Right ventricle myocardium superior (tissue), 1 donor: Measurements from ENCODE around the gene RARG. TPM values are rescaled to one million over a fixed set of nuclear protein-coding genes. Genes with fewer than 3 reads are reported as not detected.

Source experiments
- ATAC-seq: fragments of 200-7000 bp; cut with Tn5 transposase; one replicate; pipeline ENCODE4 v1.9.1; 2020; ENCODE audit warnings: mild to moderate bottlenecking; ENCODE audit not compliant: poor library complexity
- DNase-seq: peaks from one replicate; pipeline ENCODE4 v3.0.0-alpha.2; 2020
- intact Hi-C: fragments of 100-400 bp; cut with DNase I; formaldehyde crosslinking; loops from one replicate; pipeline ENCODE4 v1.11.2; 2022
- total RNA-seq: library from RNA; stranded (reverse); fragmentation: NEBNext Ultra II Directional; extraction: Animal tissue kit (Norgen Biotek cat#: 25700); gene quantifications from one replicate; pipeline ENCODE4 v1.2.1, GENCODE V29; 2021
- donor health status: DM: no; HTN: yes; CAD: no; lungs with severe emphysema.

RARG gene
- total RNA-seq, 1 donor from 2014 or later: 15.4 TPM

DNA sequence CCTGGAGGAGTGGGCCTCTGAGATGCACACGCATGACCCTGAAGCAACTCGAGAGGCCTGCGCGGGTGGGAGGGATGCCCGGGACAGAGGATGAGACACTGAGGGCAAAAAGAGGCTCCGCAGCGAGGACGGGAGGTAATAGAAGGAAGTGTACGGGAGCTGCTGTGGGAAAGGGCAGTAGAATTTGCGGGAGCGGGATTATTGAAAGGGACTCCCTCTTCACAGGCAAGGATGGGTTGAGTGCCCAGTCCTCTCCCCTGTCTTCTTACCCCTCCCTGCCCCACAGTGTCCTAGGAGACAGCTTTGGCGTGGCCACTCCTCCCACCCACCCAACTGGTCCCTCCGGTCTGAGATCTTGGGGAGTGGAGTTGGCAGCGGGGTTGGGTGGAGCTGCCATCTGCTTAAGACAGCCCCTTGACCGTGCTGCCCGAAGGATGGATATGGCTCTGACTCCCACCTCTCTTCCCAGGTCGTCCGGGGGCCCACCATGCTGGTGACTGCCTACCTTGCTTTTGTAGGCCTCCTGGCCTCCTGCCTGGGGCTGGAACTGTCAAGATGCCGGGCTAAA, 20.4 kb upstream of the RARG start:
- ATAC-seq (no peak), DNase-seq (peak; percentile 42)
- intact Hi-C loops: loop anchor here (5.0 kb wide), 1 partner anchor 35 kb away; no protein-coding TSS in a partner anchor

DNA sequence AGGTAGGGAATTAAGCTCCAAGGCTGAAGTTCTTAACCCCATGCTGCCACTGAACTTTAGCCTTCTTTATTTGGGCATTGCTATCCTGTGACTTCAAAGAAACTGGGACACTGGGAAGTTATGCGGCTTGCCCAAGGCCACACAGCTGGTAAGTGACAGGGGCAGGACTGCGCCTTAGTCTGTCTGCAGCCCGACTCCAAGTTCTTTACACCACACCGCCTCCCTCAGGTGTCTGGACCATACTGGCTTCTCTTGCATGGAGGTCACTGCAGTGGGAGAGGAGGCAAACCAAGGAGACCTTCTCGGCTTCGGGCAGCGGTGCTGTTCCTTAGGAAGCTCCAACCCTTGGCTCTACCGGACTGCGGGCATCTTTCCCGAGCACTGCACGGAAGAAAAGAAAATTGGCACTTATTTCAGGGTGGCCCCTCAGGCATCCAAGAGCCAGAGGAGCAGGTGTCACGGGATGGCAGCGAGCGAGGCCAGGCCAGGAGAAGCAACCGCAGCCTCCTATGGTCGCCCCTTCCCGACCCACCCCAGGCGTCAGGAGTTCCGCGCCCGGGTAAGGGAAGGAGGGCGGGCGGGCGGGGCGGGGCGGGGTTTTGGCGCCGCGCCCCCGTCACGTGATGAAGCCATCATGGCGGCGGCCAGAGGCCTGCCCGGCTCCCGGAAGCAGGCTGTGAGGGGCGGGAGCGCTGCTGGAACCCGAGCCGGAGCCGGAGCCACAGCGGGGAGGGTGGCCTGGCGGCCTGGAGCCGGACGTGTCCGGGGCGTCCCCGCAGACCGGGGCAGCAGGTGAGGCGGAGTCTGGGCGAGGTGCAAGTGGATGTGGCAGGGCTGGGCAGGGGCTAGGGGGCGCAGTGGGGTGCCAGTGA, 19.7 kb upstream of the RARG start:
- peak; percentile 96 for ATAC-seq
- intact Hi-C loops: loop anchor here (5.0 kb wide), 1 partner anchor 34 kb away; no protein-coding TSS in a partner anchor

DNA sequence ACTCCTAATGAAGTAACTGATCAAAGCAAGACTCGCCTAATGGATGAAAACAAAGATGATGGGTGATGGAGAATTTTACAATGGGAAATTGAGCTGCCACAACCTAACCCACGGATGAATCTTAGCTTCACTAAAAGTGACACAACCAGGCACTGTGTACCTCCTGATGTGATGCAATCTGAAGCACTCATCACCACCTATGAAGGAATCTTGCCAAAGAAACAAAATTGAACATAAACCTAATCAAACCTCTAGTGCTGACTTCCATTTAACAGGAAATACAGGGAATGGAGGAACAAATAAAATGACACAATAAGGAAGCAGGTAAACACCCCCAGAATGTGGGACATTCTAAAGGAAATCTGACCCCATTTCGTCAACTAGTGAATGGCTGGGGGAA, 13.3 kb upstream of the RARG start:
- intact Hi-C loops: no loop called here
- DNase-seq (no peak), ATAC-seq (no peak)

More for the DNA sequence above, 19.7 kb upstream of the RARG start:
- peak; percentile 88 for DNase-seq

GRCh38 chr12:53244337-53244736, 12.3 kb upstream of the RARG start:
- intact Hi-C loops: no loop called here
- ATAC-seq (peak; percentile 67), DNase-seq (no peak)

- intact Hi-C loops: no loop called here
- ATAC-seq (no peak), DNase-seq (peak; percentile 20)
Observed at GRCh38 chr12:53241623-53242412, 9.8 kb upstream of the RARG start.

DNA sequence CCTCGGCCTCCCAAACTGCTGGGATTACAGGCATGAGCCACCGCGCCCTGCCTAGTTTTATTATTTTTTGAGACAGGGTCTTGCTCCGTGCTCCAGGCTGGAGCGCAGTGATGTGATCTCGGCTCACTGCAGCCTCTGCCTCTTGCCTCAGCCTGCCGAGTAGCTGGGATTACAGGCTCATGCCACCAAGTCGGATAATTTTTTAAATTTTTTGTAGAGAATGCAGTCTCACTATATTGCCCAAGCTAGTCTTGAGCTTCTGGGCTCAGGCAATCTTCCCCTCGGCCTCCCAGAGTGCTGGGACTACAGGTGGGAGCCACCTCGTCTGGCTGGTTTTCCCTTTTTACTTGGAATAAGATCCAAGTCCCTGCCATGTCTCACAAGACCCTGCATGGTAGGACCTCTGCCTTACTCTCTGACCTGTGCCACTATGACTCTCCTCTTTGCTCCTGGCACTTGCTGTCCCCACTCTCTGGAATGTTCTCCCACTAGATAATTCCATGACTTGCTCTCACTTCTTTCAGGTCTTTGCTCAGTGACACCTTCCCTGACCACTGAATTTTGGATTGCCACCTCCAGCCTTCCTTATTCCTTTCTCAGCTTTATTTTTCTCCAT, 7.7 kb upstream of the RARG start:
- intact Hi-C loops: no loop called here
- peak; percentile 8 for DNase-seq
- ATAC-seq: no peak

- intact Hi-C loops: no loop called here
- no peak for ATAC-seq
- peak; percentile 9 for DNase-seq
Observed at GRCh38 chr12:53236443-53237111, 4.6 kb upstream of the RARG start.

DNA sequence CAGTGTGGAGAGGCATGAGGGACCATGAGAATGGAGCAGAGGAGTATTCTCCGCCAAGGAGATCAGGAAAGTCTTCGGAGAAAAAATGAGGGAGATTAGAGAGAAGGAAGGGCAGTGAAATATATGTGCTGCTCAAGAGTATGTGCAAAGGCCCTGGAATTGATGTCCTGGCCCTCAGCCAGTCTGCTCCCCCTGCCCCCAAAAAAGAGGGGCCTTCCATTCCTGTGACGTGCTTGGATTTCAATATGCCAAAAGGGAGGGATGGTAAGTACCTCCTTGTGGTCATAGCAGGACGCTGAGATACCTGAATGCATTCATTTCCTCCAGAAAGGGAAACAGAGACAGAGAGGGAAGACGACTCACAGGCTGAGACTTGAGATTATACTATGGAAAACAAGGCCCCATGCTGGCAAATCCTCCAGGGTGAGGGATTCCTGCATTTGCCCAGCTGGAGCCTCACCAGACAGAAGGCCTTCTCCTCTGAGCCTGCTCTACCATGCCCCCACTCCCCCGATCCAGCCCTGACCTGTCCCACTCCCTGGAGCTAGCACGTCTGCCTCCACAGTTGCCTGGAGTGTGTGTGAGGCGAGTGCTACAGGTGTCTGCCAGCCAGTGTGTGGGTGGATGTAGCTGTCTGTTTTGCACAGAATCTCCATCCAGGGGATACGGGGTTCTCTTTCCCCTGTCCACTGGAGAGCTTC, 3.9 kb upstream of the RARG start:
- no peak for ATAC-seq
- intact Hi-C loops: no loop called here
- peak; percentile 3 for DNase-seq

GRCh38 chr12:53235164-53235563, 3.2 kb upstream of the RARG start:
- DNase-seq: peak; percentile 9
- no peak for ATAC-seq
- intact Hi-C loops: no loop called here

DNA sequence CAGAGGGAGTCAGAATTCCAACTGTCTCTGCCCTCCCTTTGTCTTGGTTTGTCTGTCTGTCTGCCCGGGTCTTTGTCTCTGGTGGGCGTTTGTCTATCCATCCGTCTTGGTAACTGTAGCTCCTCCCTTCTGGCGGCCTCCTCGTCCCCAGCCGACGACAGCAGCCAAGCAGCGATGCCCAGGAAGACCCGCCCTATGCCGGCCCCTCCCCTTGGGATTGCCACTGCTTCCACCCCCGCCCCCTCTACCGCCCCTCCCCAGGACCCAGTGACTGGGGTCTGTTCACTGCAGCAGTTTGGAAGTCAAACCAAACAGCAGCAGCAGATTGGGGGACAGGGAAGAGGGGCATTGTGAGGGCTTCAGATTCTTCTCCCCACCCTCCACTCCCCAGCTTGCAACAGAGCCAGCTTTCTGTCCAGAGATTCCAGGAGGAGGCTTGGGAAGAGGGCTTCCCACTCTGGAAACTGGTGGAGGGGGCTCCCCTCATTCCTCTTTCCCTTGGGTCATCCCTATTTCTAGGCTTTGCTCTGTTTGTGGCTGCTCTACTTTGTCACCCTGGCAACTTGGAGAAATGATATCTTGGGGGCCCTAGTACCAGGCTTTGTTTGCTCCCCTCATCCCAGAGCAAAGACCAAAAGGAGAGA, 2.4 kb upstream of the RARG start:
- ATAC-seq: no peak
- intact Hi-C loops: no loop called here

GRCh38 chr12:53233671-53234121, 1.7 kb upstream of the RARG start:
- intact Hi-C loops: no loop called here
- DNase-seq: peak; percentile 42
- no peak for ATAC-seq

More for the DNA sequence above, 2.4 kb upstream of the RARG start:
- DNase-seq: peak; percentile 75

DNA sequence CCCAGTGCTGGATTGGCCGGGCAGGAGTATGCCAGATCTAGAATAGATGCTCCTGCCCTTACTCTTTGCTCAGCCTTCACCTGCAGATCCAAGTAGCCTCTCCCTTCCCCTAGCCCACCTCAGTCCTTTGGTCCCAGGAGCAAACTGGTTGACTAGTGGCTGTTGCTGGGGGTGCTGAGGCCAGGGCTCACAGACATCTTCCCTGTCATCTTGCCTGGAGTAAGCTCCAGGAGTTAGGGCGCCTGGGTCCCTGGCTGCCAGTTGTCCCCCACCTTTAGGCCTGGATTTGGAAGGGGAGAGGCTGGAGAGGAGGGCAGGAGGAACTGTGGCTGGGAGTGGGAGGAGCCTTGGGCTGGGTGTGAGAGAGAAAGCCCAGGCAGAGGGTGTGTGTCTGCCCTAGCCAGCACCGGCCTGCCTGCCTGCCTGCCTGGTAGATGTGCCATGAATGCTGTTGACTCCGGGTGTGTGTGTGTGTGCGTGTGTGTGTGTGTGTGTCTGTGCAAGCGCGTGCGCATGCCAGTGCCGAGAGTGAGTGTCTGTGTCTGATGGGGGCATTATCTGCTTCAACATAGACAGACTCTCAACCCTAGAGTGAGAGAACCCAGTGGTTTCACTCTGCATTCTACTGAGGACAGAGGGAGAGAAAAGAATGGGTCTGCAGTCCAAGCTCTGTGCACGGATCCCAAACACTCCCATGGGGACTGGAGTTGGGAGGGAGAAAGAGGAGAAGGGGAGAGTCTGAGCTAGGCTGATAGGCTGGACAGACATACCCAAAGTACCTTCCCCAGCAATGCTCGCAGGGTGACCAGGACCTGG, 845 bp upstream of the RARG start:
- intact Hi-C loops: no loop called here
- peak; percentile 80 for DNase-seq

DNA sequence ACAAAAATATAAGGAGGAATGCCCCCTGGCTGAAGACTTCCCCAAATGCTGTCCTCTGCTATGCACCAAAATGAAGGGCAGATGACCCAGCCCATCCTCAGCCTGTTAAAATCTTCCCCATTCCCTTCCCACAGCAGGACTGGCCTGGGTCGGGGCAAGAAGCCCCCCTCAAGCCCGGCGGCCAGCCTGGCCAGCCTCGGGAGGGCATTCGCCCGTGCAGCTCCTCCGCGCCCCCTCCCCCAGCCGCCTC, 413 bp downstream of the RARG start:
- intact Hi-C loops: no loop called here
- DNase-seq: peak; percentile 46
- no peak for ATAC-seq

More for the DNA sequence above, 845 bp upstream of the RARG start:
- ATAC-seq: peak; percentile 84

DNA sequence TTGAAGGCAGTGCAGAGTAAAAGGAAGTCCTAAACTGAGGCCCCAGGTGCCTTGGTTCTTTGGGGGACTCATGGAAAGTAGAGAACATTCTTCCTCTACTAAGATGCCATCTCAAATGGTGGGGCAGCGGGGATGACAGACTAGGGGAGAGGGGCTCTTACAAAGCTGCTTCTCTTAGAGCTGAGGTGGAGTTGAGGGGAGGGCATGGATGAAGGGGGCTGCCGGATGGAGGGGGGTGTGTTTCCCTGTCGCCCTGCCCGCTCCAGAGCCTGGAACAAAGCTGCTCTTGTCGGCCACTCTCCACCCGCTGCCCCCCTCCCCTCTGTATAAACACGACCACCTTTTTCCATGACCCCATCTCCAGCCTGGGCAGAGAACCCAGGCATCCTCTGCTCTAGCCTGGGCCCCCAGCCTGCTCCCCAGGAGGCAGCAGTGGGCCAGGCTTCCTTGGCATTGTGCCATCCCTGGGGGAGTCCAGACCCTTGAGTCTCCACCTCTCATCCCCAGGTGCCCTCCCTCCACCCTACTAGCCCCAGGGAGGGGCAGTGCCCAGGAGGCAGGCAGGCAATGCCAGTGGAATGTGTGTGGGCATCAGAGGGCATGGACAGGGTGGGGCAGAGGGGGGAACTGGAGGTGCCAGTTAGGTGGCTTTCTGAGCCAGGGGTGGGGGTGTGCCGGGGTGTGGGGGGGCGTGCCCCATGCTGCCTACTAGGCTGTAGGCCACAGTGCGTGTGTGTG, 1.7 kb downstream of the RARG start:
- intact Hi-C loops: no loop called here

GRCh38 chr12:53229454-53229853, 2.6 kb downstream of the RARG start:
- DNase-seq: peak; percentile 1

More for the DNA sequence above, 1.7 kb downstream of the RARG start:
- no peak for ATAC-seq
- DNase-seq: peak; percentile 32

GRCh38 chr12:53227836-53228235, 4.2 kb downstream of the RARG start:
- ATAC-seq: no peak
- no peak for DNase-seq
- intact Hi-C loops: no loop called here

More at GRCh38 chr12:53229454-53229853, 2.6 kb downstream of the RARG start:
- ATAC-seq: no peak
- intact Hi-C loops: no loop called here
